ENCODE results near the gene LANCL3.
"Not testable (repeated sequence)": the region's sequence is repeated elsewhere in the genome, so short reads cannot be mapped to it uniquely, and the experiment has no call there.

- TF ChIP-seq CTCF (IDR thresholded peaks at IDR 0.05; ENCODE audit: insufficient read depth, low read length, poor library complexity, severe bottlenecking); EZH2phosphoT487 (conservative IDR thresholded peaks at IDR 0.05; ENCODE audit: low read length): not testable (repeated sequence)
Observed at GRCh38 chrX:37587337-37587736, 15.9 kb downstream of the LANCL3 start.

Measured in SU-DHL-6 (cell line).